Activated CD4-positive, CD25-positive, alpha-beta regulatory T cell treated with anti-CD3 and anti-CD28 coated beads, Interleukin-2, amount 50 U/mL, for 16 hours (primary cell): ENCODE results near the gene EIF6.

ENCODE experiments used
- DNase-seq: peaks from one replicate; pipeline ENCODE4 v3.0.0-alpha.2; 2020; ENCODE audit warnings: low read depth, low spot score

The EIF6 gene

DNA sequence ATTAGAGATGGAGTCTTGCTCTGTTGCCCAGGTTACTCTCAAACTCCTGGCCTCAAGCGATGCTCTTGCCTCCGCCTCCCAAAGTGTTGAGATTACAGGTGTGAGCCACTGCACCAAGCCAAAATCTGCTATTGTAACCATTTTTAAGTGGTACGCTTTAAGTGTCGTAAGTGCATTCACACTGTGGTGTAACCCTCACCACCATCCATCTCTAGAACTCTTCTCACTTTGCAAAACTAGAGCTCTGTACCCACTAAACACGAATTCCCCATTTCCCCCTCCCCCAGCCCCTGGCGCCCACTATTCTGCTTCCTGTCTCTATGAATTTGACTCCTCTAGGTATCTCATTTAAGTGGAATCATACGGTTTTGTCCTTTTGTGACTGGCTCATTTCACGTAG lies 10.5 kb upstream of the EIF6 start:
- DNase-seq: no peak

DNA sequence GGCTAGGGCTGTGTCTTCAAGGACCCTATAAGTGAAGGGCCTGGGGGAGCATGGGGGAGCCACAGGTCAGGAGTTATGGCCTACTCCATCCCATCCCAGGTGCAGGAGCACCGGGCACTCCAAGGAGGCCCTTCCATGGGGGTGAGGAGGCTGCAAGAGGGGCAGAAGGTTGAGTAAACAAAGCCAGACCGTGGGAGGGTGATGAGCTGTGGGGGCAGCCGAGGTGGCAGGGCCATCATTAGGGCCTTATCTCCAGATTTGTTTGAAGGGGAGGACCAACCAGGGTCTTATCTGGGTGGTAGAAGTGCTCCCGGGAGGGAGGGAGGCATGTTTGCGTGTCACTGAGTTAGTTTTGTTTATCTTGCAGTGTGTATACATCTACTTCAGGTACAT lies 9.7 kb upstream of the EIF6 start:
- no peak for DNase-seq

- DNase-seq: no peak
These were observed 9.0 kb upstream of the EIF6 start for GRCh38 chr20:35293303-35294292.

GRCh38 chr20:35292504-35293285 lies 8.1 kb upstream of the EIF6 start:
- no peak for DNase-seq

DNA sequence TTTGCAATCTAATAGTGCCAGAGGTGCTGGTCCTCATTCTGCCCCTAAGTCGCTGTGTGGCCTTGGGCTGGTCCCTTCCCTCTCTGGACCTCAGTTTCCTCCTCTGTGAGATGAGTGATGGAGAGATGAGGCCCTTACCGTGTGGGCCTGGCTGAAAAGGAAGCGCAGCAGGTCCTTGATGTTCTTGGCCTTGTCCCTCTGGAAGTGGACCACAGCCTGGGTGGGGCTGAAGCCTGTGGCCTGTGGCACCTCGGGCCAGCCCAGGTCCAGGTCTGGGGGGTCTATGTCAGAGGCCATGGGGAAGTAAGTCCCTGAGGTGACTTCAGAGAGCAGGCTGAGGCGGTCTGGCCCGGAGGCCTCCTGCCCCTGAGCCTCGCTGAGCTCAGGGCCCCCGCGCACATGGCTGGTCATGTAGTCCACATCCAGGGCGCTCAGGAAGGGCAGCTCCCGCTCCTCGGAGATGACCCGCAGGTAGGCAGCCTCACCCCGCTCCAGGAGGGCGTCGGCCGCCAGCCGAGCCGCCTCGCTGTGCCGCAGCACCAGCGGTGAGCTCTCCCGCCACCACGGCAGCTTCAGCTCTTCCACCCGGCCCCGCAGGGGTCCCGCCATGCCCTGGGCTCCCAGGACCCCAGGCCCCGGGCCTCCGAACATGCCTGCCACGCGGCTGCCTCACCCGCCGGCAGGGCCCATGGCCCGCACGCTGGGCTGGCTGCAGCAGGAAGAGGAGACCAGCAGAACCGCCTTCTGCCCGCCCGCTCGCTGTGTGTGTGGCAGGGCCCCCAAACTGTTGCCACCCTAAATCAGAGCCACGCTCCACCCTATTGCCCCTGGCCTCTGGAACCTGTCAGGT lies 7.3 kb upstream of the EIF6 start, which contains the start of gene FAM83C:
Gene FAM83C, minus strand, starts transcription at position 772 of the 850 bp plus-strand sequence. Its CDS starts 121 bp downstream, at position 651.
- no peak for DNase-seq

DNA sequence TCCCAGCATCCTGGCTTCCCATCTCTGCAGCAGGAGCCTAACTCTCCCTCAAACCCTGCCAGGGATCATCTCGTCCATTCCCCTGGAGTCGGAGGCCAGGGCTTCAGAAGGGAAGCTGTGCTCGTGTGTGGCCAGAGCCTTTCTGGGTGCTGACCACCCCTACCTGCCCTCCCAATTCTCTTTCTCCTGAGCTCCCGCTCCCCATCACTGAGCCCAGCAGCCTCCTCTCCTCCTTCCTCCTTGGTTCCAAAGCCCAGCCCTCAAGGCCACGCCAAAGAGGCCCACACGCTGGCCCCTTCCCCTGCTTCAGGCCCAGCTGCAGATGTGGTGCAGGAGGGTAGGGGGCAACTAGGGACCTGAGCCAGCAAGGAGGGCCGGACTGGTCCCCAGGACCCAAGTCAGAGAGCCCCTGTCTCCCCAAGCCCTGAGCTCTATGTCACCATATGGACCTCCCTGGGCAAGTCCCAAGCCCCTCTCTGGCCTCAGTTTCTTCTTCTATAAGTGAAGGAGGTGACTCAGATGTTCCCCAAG lies 6.4 kb upstream of the EIF6 start:
- DNase-seq: no peak

DNA sequence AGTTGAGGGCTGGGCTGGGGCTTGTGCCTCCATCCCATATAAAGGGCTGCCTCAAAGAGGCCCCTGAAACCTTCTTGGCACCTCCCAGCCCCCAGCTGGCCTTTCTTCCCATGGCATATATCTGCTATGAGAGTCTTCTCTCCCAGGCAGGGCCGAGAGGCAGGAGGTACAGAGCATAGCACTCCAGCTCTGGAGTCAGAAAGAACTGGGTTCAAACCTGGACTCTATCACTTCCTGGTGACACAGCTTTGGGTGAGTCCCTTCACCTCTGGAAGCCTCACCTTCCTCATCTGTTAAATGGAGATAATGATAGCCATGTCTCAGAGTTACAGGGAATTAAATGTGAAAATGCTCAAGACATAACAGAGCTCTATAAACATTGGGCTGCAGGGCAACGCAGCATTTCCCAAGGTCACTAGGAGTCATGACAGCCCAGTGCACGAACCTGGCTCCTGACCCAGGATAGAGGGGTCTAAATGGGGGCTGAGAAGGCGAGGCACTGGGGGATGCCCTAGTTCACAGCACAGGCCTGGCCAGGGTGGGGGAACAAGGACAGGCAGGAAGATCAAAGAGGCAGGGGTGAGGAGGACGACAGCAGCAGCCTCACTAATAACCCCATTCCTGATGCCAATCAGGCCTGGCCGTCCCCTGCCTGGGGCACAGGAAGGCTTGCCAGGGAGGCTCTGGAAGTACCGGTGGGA lies 5.8 kb upstream of the EIF6 start:
- no peak for DNase-seq

DNA sequence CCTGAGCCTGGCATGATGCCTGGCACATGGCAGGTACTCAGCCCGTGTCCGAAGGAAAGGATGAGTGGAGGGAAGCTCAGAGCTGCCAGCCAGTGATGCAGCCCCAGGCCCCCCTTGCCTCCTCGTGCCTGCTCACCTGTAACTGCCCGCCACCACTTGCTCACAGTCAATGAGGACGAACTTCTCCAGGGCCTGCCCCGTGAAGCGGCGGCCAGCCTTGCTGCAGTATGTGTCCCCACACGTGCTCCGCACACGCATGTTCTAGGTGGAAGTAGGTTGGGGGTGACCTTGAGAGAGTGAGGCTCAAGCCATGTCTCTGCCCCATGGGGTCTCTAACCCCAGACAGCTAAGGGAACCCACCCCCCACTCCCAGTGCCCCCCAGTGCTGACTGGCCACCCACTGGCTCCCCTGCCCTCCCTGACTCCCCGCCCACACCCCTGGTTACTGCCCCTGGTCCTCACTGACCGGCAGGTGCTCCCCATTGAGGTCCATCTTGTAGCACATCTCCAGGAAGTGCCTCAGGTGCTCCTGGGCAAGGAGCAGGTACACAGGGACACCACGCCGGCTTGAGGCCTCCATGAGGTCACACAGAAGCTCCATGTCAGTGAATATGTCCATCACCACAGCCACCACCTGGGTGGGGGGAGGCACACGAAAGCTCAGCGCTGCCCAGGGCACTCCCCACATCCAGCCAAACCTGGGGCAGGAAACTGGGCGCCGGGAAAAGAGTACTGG lies 3.9 kb upstream of the EIF6 start:
- DNase-seq: no peak

DNA sequence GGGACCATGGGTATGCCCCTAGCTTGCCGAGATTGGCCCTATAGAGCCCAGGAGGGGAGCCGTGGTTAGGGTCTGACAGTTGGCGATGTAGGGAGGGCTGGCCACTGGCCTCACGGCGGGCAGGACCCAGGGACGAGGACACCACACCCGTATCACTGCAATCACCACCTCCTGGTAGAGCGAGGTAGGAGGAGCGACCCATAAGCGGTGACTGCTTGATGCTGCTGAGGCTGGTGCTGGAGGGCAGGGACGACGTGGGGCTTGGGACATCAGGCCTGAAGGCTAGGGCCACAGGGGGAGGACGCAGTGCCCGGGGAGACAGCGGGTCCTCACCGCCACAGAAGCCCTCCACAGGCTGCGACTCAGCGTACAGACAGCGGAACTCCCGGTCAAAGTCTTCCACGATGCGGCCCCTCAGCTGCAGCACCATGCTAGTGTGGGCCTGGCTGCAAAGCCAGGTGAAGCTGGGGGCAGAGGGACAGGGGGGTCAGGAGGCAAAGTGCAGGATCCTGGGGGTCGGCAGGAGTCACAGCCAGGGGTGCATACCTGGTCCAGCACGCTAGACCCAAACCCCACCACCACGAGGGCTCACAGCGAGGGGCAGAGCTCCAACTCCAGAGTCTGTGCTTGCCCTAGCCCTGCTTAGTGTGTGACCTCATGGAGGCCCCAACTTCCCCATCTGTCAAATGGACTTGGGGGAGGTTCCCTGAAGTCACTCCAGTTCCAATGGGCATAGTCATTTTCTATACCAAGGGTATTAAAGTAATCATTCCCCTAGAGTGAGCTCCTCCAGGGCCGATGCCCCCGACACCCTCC lies 3.1 kb upstream of the EIF6 start:
- no peak for DNase-seq

- no peak for DNase-seq
These were observed 2.4 kb upstream of the EIF6 start for GRCh38 chr20:35286899-35287508.

DNA sequence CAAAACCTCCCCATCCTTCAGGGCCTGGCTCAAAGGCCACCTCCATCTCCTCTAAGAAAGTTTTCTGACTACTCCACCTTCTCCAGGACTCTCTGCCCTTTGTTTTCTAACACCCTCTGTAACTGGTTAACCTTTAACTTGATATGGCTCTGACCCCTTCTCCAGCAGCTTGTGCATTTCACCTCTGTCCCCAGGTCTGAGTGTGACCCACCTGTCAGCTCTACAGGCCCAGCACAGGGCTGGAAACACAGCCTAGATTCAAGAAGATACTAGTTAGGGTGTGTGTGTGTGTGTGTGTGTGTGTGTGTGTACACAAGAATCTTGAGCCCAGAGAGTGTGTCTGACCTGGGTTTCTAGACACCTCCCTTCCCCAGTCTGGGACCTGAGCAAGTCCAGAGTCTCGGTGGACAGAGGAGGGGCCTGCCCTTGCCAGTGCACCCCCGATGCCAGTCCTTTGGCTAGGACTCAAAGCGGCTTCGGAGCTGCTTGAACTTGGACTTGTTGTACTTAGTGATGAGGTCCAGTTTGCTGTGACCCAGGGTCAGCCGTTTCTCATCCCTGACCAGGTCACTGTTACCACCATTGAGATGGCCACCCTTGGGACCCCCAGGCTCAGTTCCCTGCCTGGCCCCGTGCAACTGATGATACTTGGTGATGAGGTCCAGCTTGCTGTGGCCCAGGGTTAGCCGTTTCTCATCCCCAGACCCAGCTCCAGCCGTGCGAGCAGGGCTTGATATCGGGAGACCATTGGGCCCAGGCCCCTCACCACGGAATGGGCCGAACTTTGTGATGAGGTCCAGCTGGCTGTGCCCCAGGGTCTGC lies 1.7 kb upstream of the EIF6 start:
- no peak for DNase-seq

DNA sequence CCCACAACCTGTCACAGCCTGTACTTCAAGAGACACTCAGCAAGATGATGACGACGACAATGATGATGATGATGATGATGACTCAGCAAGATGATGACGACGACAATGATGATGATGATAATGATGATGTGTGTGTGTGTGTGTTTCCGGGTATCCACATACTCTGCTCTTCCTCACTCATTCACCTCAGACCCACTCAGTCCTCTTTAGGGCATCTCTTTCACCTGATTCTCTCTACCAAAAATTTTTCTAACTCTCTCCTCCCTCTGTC lies 1.2 kb upstream of the EIF6 start:
- no peak for DNase-seq

DNA sequence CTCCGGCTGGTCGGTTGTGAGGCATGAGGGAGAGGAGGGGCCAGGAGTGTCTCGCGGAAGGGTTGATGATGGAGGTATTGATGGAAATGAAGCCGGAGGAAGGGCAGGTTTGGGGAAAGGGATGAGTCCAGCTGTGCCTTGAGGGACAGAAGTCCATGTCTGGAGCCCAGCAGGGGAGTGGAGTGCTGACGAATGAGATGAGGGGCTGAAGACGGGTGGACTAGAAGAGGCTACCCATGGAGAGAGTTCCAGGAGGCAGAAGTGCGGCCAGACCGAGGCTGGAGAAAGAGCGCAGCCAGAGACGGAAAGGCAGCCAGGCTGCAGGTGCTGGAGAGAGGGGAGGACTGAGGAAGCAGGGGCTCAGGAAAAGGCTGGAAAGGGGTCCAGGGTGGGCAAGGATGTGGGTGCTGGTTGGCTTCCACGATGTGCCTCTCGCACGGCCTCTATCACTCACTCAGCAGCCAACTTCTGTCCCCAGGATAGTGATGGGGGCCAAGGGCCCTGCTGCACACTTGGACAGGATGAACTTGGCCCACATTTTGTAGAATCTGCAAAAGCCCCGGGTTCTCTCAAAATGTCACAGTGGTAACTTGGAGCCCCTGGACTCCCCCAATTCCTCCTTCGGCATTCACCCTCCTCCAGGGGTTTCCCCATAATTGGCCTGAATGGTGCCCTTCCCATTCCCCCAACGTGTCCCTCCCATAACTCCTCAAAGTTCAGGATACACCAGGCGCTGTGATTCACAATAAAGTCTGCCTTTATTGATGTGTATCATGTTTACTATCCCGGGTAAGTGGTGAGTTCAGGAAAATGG lies 627 bp upstream of the EIF6 start:
- no peak for DNase-seq

DNA sequence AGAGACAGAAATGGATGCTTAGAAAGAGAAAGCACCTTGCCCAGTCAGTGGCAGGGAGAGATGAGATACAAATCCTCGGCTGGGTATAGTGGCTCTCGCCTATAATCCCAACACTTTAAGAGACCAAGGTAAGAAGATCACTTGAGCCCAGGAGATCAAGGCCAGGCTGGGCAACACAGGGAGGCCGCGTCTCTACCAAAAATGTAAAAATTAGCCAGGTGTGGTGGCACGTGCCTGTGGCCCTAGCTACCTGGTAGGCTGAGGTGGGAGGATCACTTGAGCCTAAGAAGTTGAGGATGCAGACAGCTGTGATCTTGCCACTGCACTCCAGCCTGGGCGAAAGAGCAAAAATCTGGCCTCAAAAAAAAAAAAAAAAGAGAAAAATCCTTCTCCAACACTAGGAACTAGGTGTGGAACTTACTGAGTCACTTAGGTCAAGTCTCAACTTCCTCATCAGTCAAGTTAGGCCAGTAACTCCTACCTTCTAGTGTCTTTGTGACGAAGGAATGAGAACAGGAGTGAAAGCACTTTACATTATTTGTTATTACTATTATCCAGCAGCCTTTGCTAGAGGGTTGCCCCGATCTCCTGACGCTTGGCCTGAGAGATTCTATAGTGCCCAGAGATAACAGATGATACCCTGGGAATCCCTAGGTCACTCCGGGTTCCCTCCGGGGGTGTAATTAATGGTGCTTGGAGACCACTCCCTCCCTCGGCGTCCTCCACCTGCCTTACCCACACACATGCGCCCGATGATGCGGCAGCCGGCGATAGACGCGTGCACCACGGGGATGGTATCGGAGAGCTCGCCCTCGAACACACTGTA lies 918 bp downstream of the EIF6 start:
- DNase-seq: no peak

GRCh38 chr20:35281506-35282101 lies 3.0 kb downstream of the EIF6 start:
- no peak for DNase-seq

- no peak for DNase-seq
These were observed 4.0 kb downstream of the EIF6 start for GRCh38 chr20:35280523-35280922.
